Measurements from ENCODE around the gene ADSS2. TPM values are rescaled to one million over a fixed set of nuclear protein-coding genes. Genes with fewer than 3 reads are reported as not detected.
"Not testable (repeated sequence)": the region's sequence is repeated elsewhere in the genome, so short reads cannot be mapped to it uniquely, and the experiment has no call there.

The ADSS2 gene
- total and polyA plus RNA-seq, 4 donors = 18.4 to 46.7 (median 37.0) TPM

- no peak overlapping the region for H3K9ac ChIP-seq (ENCODE audit: insufficient read depth in 1 of 2, low read length in 2 of 2)
- H3K4me3 ChIP-seq = no peak overlapping the region
- peak; percentile 40 to 59 (median 48) for DNase-seq
- no peak for ATAC-seq (ENCODE audit: insufficient read depth, low FRiP score)
- peaks cover 0 to 5% (median 0%) of the 10 kb centered on the region in 5 donors for H3K4me1 ChIP-seq (ENCODE audit: control insufficient read depth in 5 of 5, insufficient read depth in 5 of 5, low read length in 5 of 5)
- no peaks in the 10 kb centered on the region for H3K36me3 ChIP-seq (ENCODE audit: control insufficient read depth in 4 of 4, insufficient read depth in 4 of 4, low read length in 4 of 4)
- H3K27me3 ChIP-seq (ENCODE audit: control insufficient read depth in 3 of 3, insufficient read depth in 3 of 3, low read length in 2 of 3) = no peaks in the 10 kb centered on the region
- H3K9me3 ChIP-seq (ENCODE audit: control insufficient read depth in 4 of 4, insufficient read depth in 3 of 4, low read length in 3 of 4) = peaks cover 0 to 4% (median 0%) of the 10 kb centered on the region in 4 donors
- H3K27ac ChIP-seq (ENCODE audit: low read depth in 1 of 2, low read length in 1 of 2) = no peak overlapping the region
- WGBS, 2 donors = 80% methylated on average over 7 of the region's 7 CpGs
- TF ChIP-seq, protein P1, sequence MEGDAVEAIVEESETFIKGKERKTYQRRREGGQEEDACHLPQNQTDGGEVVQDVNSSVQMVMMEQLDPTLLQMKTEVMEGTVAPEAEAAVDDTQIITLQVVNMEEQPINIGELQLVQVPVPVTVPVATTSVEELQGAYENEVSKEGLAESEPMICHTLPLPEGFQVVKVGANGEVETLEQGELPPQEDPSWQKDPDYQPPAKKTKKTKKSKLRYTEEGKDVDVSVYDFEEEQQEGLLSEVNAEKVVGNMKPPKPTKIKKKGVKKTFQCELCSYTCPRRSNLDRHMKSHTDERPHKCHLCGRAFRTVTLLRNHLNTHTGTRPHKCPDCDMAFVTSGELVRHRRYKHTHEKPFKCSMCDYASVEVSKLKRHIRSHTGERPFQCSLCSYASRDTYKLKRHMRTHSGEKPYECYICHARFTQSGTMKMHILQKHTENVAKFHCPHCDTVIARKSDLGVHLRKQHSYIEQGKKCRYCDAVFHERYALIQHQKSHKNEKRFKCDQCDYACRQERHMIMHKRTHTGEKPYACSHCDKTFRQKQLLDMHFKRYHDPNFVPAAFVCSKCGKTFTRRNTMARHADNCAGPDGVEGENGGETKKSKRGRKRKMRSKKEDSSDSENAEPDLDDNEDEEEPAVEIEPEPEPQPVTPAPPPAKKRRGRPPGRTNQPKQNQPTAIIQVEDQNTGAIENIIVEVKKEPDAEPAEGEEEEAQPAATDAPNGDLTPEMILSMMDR (IDR thresholded peaks at IDR 0.05; ENCODE audit: control extremely low read depth, extremely low read depth) = no peak
These were observed 76.7 kb downstream of the ADSS2 start for GRCh38 chr1:244375051-244375450.

- not testable (repeated sequence) for H3K9me3 ChIP-seq (ENCODE audit: control insufficient read depth in 4 of 4, insufficient read depth in 3 of 4, low read length in 3 of 4); H3K9ac ChIP-seq (ENCODE audit: insufficient read depth in 1 of 2, low read length in 2 of 2); H3K36me3 ChIP-seq (ENCODE audit: control insufficient read depth in 4 of 4, insufficient read depth in 4 of 4, low read length in 4 of 4); H3K4me3 ChIP-seq; H3K4me1 ChIP-seq (ENCODE audit: control insufficient read depth in 5 of 5, insufficient read depth in 5 of 5, low read length in 5 of 5); ATAC-seq (ENCODE audit: insufficient read depth, low FRiP score); H3K27ac ChIP-seq (ENCODE audit: low read depth in 1 of 2, low read length in 1 of 2); H3K27me3 ChIP-seq (ENCODE audit: control insufficient read depth in 3 of 3, insufficient read depth in 3 of 3, low read length in 2 of 3); DNase-seq
- WGBS, 2 donors = 95 to 97% methylated on average over 6 of the region's 6 CpGs
These were observed 77.2 kb downstream of the ADSS2 start for GRCh38 chr1:244374484-244374883.

DNA sequence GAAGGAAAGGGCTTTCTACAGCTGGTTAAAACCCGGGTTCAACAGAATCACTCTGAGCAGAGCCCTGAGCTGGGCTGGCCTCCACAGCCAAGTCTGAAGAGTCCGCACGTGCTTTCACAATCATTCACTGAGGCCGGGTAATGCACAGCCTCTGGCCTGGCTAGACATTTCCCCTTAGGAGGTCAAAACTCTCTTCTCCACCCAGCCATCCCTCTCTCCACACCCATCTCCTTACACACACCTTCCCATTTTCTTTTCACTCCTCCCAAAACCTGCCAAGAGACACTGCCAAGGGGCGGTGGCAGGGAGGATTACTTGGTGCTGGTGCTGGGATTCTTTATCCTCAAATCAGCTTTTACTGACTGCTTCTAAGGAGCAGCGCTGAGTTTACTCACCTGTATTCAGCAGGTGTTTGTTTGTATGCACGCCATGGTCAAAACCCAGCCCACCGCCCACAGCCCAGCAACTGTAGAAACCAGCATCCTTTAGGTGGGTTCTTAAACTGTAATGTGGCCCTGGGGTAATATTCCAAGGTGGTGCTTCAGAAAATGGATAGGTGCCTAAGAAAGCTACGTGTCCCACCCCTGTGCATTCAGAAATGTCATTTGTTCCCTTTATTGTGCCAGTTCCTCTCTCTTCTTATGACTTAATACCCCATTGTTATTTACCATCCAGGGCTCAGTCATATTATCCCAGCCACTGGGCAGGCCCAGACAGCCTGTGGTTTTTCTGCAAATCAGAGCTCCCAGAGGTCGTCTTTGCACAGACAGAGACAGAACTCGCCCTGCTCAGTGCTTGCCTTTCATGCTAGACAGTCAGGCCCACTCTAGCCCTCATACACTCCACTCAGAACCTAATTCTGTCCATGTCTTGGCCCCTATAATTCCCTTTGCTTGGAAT is 80.2 kb downstream of the ADSS2 start:
- H3K27me3 ChIP-seq (ENCODE audit: control insufficient read depth in 3 of 3, insufficient read depth in 3 of 3, low read length in 2 of 3) = no peaks in the 10 kb centered on the region
- no peak overlapping the region for H3K27ac ChIP-seq (ENCODE audit: low read depth in 1 of 2, low read length in 1 of 2)
- no peak overlapping the region for H3K9ac ChIP-seq (ENCODE audit: insufficient read depth in 1 of 2, low read length in 2 of 2)
- WGBS, 2 donors = 83 to 84% methylated on average over 11 of the region's 11 CpGs
- ATAC-seq (ENCODE audit: insufficient read depth, low FRiP score) (no peak), DNase-seq (no peak)
- peaks cover 0 to 1% (median 0%) of the 10 kb centered on the region in 4 donors for H3K9me3 ChIP-seq (ENCODE audit: control insufficient read depth in 4 of 4, insufficient read depth in 3 of 4, low read length in 3 of 4)
- TF ChIP-seq, protein P1 (IDR thresholded peaks at IDR 0.05; ENCODE audit: control extremely low read depth, extremely low read depth) = no peak
- peaks cover 0 to 5% (median 0%) of the 10 kb centered on the region in 5 donors for H3K4me1 ChIP-seq (ENCODE audit: control insufficient read depth in 5 of 5, insufficient read depth in 5 of 5, low read length in 5 of 5)
- no peaks in the 10 kb centered on the region for H3K36me3 ChIP-seq (ENCODE audit: control insufficient read depth in 4 of 4, insufficient read depth in 4 of 4, low read length in 4 of 4)
- no peak overlapping the region for H3K4me3 ChIP-seq

GRCh38 chr1:244370060-244370637 is 81.6 kb downstream of the ADSS2 start:
- no peak overlapping the region for H3K9ac ChIP-seq (ENCODE audit: insufficient read depth in 1 of 2, low read length in 2 of 2)
- no peaks in the 10 kb centered on the region for H3K36me3 ChIP-seq (ENCODE audit: control insufficient read depth in 4 of 4, insufficient read depth in 4 of 4, low read length in 4 of 4)
- peaks cover 0 to 11% (median 0%) of the 10 kb centered on the region in 5 donors for H3K4me1 ChIP-seq (ENCODE audit: control insufficient read depth in 5 of 5, insufficient read depth in 5 of 5, low read length in 5 of 5)
- no peak overlapping the region for H3K27ac ChIP-seq (ENCODE audit: low read depth in 1 of 2, low read length in 1 of 2)
- TF ChIP-seq, protein P1 (IDR thresholded peaks at IDR 0.05; ENCODE audit: control extremely low read depth, extremely low read depth) = no peak
- WGBS, 2 donors = 71 to 80% methylated on average over 8 of the region's 8 CpGs
- no peaks in the 10 kb centered on the region for H3K27me3 ChIP-seq (ENCODE audit: control insufficient read depth in 3 of 3, insufficient read depth in 3 of 3, low read length in 2 of 3)
- DNase-seq = no peak
- ATAC-seq (ENCODE audit: insufficient read depth, low FRiP score) = no peak
- no peak overlapping the region for H3K4me3 ChIP-seq
- H3K9me3 ChIP-seq (ENCODE audit: control insufficient read depth in 4 of 4, insufficient read depth in 3 of 4, low read length in 3 of 4) = peaks cover 0 to 1% (median 0%) of the 10 kb centered on the region in 4 donors
